Suprapubic skin (tissue), 4 donors: ENCODE results near the gene LRRC2.
A peak's percentile ranks its signal among the peaks of the same experiment; 100 is the strongest.

ENCODE experiments used
- CTCF ChIP-seq, 2 donors: fragments of 200-600 bp in 1 of 2; fragments of 450-650 bp in 1 of 2; sonication (generic) in 1 of 2; IDR thresholded peaks; one replicate each; pipeline ENCODE4 v1.5.1; 2016 to 2019; ENCODE audit warnings: antibody characterized with exemption in 2 of 2, mild to moderate bottlenecking in 1 of 2, moderate library complexity in 1 of 2
- POLR2A ChIP-seq, 2 donors: fragments of 450-650 bp; IDR thresholded peaks; one replicate each; pipeline ENCODE4 v1.6.1; 2017; ENCODE audit warnings: antibody characterized with exemption in 2 of 2, mild to moderate bottlenecking in 2 of 2, moderate library complexity in 2 of 2
- POLR2AphosphoS5 ChIP-seq, 3 donors: sonication (generic); formaldehyde crosslinking; IDR thresholded peaks; one replicate each; pipeline ENCODE4 v1.6.1; 2017; ENCODE audit warnings: antibody characterized with exemption in 3 of 3

- TF ChIP-seq CTCF (IDR thresholded peaks at IDR 0.05) (peak in 1 of 2 donors; percentile 0), POLR2AphosphoS5 (IDR thresholded peaks at IDR 0.05) (no peak), POLR2A (IDR thresholded peaks at IDR 0.05) (no peak)
These were observed 70.1 kb downstream of the LRRC2 start for GRCh38 chr3:46495901-46496456.
